GM12872 (cell line): ENCODE data around the gene SLU7.

Experiments
- TF ChIP-seq, protein P1 (sequence below): IDR thresholded peaks from 3 replicates; pipeline ENCODE4 v1.5.1; 2011; ENCODE audit warnings: low read depth, mild to moderate bottlenecking, low read length, moderate library complexity; ENCODE audit not compliant: insufficient read depth

SLU7 gene

GRCh38 chr5:160382346-160382745 is 36.5 kb downstream of the SLU7 start:
- TF ChIP-seq, protein P1, sequence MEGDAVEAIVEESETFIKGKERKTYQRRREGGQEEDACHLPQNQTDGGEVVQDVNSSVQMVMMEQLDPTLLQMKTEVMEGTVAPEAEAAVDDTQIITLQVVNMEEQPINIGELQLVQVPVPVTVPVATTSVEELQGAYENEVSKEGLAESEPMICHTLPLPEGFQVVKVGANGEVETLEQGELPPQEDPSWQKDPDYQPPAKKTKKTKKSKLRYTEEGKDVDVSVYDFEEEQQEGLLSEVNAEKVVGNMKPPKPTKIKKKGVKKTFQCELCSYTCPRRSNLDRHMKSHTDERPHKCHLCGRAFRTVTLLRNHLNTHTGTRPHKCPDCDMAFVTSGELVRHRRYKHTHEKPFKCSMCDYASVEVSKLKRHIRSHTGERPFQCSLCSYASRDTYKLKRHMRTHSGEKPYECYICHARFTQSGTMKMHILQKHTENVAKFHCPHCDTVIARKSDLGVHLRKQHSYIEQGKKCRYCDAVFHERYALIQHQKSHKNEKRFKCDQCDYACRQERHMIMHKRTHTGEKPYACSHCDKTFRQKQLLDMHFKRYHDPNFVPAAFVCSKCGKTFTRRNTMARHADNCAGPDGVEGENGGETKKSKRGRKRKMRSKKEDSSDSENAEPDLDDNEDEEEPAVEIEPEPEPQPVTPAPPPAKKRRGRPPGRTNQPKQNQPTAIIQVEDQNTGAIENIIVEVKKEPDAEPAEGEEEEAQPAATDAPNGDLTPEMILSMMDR = no peak

GRCh38 chr5:160380041-160380440 is 38.8 kb downstream of the SLU7 start:
- TF ChIP-seq, protein P1 = no peak

DNA sequence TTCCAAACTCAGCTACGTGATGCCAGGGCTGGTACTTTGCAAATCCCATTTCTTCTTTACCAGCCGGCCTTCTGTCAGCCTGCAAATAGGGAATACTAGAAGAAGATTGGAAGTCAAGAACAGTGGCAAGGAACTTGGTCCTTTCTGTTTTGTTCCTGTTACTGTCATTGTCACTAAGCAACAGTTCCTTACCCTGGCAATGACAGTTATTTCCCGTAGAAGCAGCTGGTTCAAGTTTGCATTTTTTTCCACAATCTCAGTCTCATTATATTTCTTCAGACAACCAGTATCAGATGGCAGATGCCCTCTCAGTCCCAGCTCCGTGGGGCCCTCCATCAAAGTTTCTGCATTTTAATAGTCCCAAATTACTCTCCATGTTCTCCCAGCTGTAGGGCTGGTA is 39.4 kb downstream of the SLU7 start:
- TF ChIP-seq, protein P1 = no peak

GRCh38 chr5:160378330-160378729 is 40.6 kb downstream of the SLU7 start:
- TF ChIP-seq, protein P1 = no peak

GRCh38 chr5:160377651-160378050 is 41.2 kb downstream of the SLU7 start:
- TF ChIP-seq, protein P1 = no peak

DNA sequence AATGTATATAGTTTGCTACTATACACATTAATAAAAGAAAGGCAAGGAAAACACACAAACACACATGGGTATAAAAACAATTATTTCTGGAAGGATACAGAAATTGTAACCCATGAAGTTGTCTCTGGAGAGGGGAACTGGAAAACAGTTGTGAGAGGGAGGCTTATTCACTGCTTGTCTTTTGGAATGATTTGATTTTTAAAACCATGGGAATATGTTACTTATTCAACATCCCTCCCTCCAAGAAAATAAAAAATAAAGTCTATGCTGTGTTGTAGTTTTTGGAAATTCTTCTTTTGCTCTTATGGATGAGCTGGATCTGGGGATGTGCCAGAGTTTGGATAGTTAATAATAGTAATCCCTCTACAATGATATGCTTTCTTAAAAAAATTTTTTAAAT is 42.5 kb downstream of the SLU7 start:
- TF ChIP-seq, protein P1 = no peak

GRCh38 chr5:160375701-160376100 is 43.2 kb downstream of the SLU7 start:
- TF ChIP-seq, protein P1 = no peak

GRCh38 chr5:160375166-160375565 is 43.7 kb downstream of the SLU7 start:
- TF ChIP-seq, protein P1 = no peak
